Measurements from ENCODE around the gene LPCAT1.

DNA sequence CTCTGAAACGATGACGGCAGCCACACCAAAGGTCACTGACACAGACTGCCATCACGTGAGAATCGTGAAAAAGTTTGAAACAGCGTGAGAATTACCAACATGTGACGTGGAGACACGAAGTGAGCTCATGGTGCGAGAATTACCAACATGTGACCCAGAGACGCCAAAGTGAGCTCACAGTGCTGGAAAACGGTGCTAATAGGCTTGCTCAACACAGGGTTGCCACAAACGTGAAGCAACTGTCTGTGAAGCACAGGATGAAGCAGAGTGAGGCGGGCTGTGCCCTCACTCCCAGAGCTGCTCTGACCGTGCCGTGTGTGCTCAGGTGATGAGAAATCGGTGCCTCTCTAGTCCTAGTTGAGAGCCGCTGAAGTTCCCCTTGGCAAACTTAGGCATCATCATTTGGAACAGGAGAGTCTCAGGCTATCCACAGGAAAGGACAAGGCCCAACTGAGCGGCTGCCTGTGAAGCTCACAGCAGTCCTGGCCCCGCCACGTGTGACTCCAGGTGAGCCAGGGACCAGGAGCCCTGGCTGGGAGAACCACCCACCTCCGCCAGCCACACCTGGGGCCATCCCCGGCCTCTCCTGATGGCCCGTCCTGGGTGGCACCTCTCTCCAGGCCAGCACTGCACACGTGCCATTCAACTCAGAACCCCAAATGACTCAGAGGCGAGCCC lies 48.8 kb downstream of the LPCAT1 start:
- no peak for TF ChIP-seq POLR2A (IDR thresholded peaks at IDR 0.05; ENCODE audit: low read depth, low read length)
- peak; percentile 40; the same call in 1 of the 2 replicates for TF ChIP-seq POLR2AphosphoS5 (IDR thresholded peaks at IDR 0.05; ENCODE audit: low read depth, low read length)
- TF ChIP-seq TAF1 (IDR thresholded peaks at IDR 0.05; ENCODE audit: borderline replicate concordance, low read depth, low read length) = no peak
